HG03565 (cell line): ENCODE results near the gene CPOX.

ENCODE experiments used
- ATAC-seq: cut with Tn5 transposase; IDR thresholded peaks from one replicate; pipeline ENCODE4 v1.9.1; 2021; ENCODE audit warnings: mild to moderate bottlenecking, moderate library complexity; ENCODE audit not compliant: unreplicated experiment

CPOX gene

DNA sequence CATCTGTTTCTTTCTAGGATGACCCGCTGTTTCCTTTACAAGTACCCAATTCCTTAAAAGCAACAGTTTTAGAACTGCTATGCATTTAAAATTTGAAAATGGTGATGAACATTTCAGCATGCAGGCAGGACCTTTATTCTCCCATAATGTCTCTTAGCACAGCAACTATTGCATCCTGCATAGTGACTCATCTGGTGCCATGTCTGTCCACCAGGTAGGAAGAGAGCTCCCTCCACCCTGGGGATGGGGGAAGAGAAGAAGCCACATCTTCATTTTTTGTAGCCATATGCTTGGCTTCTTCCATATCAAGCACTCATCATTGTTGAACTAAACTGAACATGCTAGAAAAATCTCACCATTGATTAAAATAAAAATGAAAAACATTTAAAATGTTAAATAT lies 51.7 kb downstream of the CPOX start:
- no peak for ATAC-seq

- peak; percentile 34 for ATAC-seq
Measured at GRCh38 chr3:98540346-98540745, 53.1 kb downstream of the CPOX start.

GRCh38 chr3:98536456-98537017 lies 56.9 kb downstream of the CPOX start:
- peak; percentile 70 for ATAC-seq

- no peak for ATAC-seq
Measured at GRCh38 chr3:98534734-98535133, 58.7 kb downstream of the CPOX start.

DNA sequence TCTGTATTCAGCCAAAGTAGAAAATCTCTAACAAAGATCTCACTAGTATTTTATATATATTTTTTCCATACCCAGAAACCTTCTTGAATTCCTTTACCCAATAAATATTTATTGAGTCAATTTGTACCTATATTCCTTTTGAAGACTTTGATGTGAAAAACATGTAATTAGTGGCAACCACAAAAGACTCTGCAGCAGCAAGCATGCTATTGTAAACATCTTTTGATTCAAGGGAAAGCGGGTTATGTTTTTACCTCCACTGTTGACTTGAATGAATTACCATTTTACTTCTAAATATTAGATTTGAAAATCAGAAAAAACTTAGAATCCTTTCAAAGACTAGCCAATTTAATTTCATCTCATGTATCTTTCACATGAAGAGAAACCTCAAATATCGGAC lies 59.2 kb downstream of the CPOX start:
- no peak for ATAC-seq

GRCh38 chr3:98532709-98533571 lies 60.5 kb downstream of the CPOX start:
- no peak for ATAC-seq

DNA sequence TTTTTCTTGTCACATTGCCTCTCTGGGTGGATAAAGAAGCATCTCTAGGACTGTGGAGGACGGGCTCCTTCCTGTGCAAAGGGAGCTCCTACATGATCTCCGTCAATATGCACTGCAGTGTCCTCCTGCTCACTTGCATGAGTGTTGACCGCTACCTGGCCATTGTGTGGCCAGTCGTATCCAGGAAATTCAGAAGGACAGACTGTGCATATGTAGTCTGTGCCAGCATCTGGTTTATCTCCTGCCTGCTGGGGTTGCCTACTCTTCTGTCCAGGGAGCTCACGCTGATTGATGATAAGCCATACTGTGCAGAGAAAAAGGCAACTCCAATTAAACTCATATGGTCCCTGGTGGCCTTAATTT lies 61.2 kb downstream of the CPOX start:
- no peak for ATAC-seq

DNA sequence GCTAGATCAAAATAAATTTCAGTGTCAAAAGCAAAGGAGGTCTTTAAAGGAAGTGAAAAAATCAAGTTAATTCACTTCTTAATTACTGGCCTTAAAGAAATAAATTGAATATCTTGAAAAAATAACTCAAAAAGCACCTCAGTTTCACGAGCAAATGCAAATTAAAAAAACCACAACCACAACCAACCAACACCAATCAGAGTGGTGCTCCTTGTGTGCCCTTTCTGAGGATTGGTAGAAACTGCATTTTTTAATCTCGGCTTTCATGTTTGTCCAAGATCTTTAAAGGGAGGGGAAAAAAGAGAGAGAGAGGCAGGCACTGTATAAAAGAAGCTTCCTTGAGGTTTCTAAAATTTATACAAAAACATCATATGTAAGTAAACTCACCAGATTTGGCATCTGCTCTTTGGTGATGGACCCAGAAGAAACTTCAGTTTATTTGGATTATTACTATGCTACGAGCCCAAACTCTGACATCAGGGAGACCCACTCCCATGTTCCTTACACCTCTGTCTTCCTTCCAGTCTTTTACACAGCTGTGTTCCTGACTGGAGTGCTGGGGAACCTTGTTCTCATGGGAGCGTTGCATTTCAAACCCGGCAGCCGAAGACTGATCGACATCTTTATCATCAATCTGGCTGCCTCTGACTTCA lies 61.7 kb downstream of the CPOX start, which contains the start of gene GPR15:
Gene GPR15 (plus strand): TSS at position 357 of the 653 bp plus-strand sequence. CDS start 56 bp downstream, at position 413.
- peak; percentile 23 for ATAC-seq

DNA sequence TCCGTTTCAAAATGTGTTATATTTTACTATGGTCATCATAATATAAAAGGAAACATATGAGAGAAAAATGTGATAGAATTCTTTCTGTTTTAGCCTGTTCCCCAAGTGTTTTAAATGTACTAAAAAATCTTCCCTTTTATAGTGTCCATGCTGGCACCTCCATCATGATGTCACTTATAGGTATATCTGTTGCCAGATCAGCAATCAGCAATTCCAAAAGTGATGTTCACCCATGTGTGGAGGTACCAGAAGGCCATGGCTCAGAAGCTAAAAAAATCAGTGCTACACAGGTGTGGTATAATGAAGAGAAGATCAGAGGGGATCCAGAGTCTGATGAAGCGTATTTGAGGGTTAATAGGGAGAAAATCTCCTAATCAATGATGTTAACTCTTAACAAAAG lies 62.7 kb downstream of the CPOX start:
- ATAC-seq: peak; percentile 28

DNA sequence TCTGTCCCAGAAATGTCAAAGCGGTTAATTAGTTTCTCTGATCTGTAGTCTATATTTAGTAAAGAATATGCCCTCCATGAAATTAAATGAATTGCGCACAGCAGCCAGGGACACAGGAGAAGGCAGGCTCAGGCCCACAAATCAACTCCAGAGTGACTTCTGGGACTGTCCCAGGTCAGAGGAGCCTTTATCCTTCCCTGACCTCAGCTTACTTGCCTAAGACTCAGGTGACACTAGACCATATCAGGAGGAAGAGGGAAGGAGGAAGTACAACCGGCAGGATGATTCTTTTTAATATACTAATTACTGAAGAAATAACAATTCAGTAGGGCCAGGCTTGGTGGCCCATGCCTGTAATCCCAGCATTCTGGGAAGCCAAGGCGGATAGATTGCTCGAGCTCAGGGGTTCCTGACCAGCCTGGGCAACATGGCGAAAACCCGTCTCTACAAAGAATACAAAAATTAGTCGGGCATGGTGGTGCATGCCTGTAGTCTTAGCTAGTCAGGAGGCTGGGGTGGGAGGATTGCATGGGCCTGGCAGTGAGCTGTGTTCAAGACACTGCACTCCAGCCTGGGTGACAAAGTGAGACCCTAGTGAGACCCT lies 63.5 kb downstream of the CPOX start:
- ATAC-seq: no peak
